ENCODE results near the gene MILR1. TPM values are rescaled to one million over a fixed set of nuclear protein-coding genes. Genes with fewer than 3 reads are reported as not detected.
A peak's percentile ranks its signal among the peaks of the same experiment; 100 is the strongest.

MILR1 gene
- total RNA-seq, 1 experiment from 2014 or later, result 13.3 TPM

DNA sequence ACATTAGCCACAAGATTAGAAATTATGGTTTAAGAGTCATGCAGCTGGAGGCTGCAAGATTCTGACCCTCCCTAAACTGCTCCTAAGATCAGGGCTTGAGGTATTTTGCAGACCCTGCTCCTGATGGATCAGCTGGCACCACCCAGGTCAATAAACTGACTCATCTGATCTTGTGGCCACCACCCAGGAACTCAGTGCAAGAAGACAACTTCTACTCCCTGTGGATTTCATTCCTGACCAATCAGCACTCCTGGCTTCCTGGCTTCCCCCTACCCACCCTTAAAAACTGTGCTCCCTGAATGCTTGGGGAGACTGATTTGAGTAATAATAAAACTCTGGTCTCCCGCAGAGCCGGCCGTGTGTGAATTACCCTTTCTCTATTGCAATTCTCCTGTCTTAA lies 25.0 kb upstream of the MILR1 start:
- 0 out of 2 replicates have a peak overlapping the region, but pooled peaks have one; percentile 17 for H3K4me2 ChIP-seq (ENCODE audit: low read length)
- no peak for TF ChIP-seq EZH2phosphoT487 (IDR thresholded peaks at IDR 0.05; ENCODE audit: borderline replicate concordance, low read length)
- TF ChIP-seq EZH2 (IDR thresholded peaks at IDR 0.05; ENCODE audit: low read length, unreplicated experiment), result no peak
- TF ChIP-seq, protein P1, sequence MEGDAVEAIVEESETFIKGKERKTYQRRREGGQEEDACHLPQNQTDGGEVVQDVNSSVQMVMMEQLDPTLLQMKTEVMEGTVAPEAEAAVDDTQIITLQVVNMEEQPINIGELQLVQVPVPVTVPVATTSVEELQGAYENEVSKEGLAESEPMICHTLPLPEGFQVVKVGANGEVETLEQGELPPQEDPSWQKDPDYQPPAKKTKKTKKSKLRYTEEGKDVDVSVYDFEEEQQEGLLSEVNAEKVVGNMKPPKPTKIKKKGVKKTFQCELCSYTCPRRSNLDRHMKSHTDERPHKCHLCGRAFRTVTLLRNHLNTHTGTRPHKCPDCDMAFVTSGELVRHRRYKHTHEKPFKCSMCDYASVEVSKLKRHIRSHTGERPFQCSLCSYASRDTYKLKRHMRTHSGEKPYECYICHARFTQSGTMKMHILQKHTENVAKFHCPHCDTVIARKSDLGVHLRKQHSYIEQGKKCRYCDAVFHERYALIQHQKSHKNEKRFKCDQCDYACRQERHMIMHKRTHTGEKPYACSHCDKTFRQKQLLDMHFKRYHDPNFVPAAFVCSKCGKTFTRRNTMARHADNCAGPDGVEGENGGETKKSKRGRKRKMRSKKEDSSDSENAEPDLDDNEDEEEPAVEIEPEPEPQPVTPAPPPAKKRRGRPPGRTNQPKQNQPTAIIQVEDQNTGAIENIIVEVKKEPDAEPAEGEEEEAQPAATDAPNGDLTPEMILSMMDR (conservative IDR thresholded peaks at IDR 0.05; ENCODE audit: low read depth, low read length), result no peak
- POLR2A ChIA-PET (ENCODE audit: unreplicated experiment), result no interaction called here

DNA sequence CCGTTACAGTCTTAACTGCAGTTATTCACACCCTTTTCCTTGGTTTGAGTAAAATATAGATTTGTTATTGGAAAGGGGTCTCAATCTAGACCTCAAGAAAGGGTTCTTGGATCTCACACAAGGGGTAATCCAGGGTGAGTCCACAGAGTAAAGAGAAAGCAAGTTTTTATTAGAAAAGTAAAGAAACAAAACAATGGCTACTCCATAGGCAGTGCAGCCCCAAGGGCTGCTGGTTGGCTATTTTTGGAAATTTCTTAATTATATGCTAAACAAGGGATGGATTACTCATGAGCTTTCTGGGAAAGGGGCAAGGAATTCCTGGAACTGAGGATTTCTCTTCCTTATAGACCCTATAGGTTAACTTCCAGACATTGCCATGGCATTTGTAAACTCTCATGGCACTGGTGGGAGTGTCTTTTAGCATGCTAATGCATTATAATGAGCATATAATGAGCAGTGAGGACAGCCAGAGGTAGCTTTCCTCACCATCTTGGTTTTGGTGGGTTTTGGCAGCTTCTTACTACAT lies 24.5 kb upstream of the MILR1 start:
- H3K36me3 ChIP-seq (ENCODE audit: low read depth, low read length), result peaks cover 4% of the 10 kb centered on the region; the same call in 1 of the 2 replicates
- DNase-seq (no peak), ATAC-seq (no peak)
- H3K9ac ChIP-seq (ENCODE audit: low read length), result no peak overlapping the region
- intact Hi-C loops (cut with micrococcal nuclease), result loop anchor here (10.0 kb wide), 3 partner anchors 180 to 310 kb away; no protein-coding TSS in a partner anchor
- peaks cover 10% of the 10 kb centered on the region for H3K4me1 ChIP-seq (ENCODE audit: insufficient read depth, low read length)
- H3K27ac ChIP-seq (ENCODE audit: low read length), result no peak overlapping the region
- CTCF ChIA-PET, result interaction anchor here (1.0 kb wide), 1 partner anchor 72 kb away, joined by 3 read pairs; the partner anchor contains the start of gene POLG2
- H2AFZ ChIP-seq (ENCODE audit: low read length), result no peak overlapping the region
- H3K79me2 ChIP-seq (ENCODE audit: low read length), result no peaks in the 10 kb centered on the region
- no peaks in the 10 kb centered on the region for H3K9me3 ChIP-seq (ENCODE audit: low read length)
- no peaks in the 10 kb centered on the region for H4K20me1 ChIP-seq (ENCODE audit: low read length)
- H3F3A ChIP-seq (ENCODE audit: low read length, unreplicated experiment), result no peaks in the 10 kb centered on the region
- no TSS peak for BruUV-seq (replicated peaks)
- H3K4me2 ChIP-seq (ENCODE audit: low read length), result 0 out of 2 replicates have a peak overlapping the region, but pooled peaks have one; percentile 17
- POLR2A ChIA-PET (ENCODE audit: unreplicated experiment), result no interaction called here
- H3K27me3 ChIP-seq (ENCODE audit: low read length), result no peaks in the 10 kb centered on the region
- TF ChIP-seq EZH2 (IDR thresholded peaks at IDR 0.05; ENCODE audit: low read length, unreplicated experiment), result no peak
- TF ChIP-seq, protein P1 (conservative IDR thresholded peaks at IDR 0.05; ENCODE audit: low read depth, low read length), result no peak
- no peak for TF ChIP-seq EZH2phosphoT487 (IDR thresholded peaks at IDR 0.05; ENCODE audit: borderline replicate concordance, low read length)
- H3K4me3 ChIP-seq (ENCODE audit: low read length), result no peak overlapping the region
- no peaks in the 10 kb centered on the region for H3K9me2 ChIP-seq (replicated peaks; ENCODE audit: low read length)

More for the DNA sequence above, 25.0 kb upstream of the MILR1 start:
- H3K9ac ChIP-seq (ENCODE audit: low read length), result no peak overlapping the region
- no peaks in the 10 kb centered on the region for H3K9me2 ChIP-seq (replicated peaks; ENCODE audit: low read length)
- no peak overlapping the region for H3K27ac ChIP-seq (ENCODE audit: low read length)
- no peaks in the 10 kb centered on the region for H3K27me3 ChIP-seq (ENCODE audit: low read length)
- CTCF ChIA-PET, result no interaction called here
- no peaks in the 10 kb centered on the region for H3F3A ChIP-seq (ENCODE audit: low read length, unreplicated experiment)
- ATAC-seq (peak; percentile 51), DNase-seq (peak; percentile 62)
- H2AFZ ChIP-seq (ENCODE audit: low read length), result no peak overlapping the region
- peaks cover 10% of the 10 kb centered on the region for H3K4me1 ChIP-seq (ENCODE audit: insufficient read depth, low read length)
- H4K20me1 ChIP-seq (ENCODE audit: low read length), result no peaks in the 10 kb centered on the region
- intact Hi-C loops (cut with micrococcal nuclease), result loop anchor here (10.0 kb wide), 3 partner anchors 181 to 311 kb away; no protein-coding TSS in a partner anchor
- no peaks in the 10 kb centered on the region for H3K79me2 ChIP-seq (ENCODE audit: low read length)
- BruUV-seq (replicated peaks), result no TSS peak
- no peaks in the 10 kb centered on the region for H3K9me3 ChIP-seq (ENCODE audit: low read length)
- peaks cover 4% of the 10 kb centered on the region; the same call in 1 of the 2 replicates for H3K36me3 ChIP-seq (ENCODE audit: low read depth, low read length)
- no peak overlapping the region for H3K4me3 ChIP-seq (ENCODE audit: low read length)

DNA sequence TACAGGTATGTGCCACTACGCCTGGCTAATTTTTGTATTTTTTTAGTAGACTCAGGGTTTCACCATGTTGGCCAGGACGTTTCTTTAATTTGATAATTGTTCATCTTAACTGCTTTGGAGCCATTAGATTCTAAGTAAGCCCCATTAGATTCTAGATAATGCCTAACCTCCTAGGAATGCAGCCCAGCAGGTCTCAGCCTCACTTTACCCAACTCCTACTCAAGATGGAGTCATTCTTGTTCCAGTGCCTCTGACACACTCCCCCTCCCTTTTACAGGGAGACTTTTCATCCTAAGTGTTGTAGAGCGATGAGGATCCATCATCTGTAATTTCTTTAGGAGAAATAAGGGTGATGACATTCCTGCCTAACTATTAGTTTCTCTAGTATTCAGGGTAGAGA lies 23.7 kb upstream of the MILR1 start:
- peaks cover 4% of the 10 kb centered on the region; the same call in 1 of the 2 replicates for H3K36me3 ChIP-seq (ENCODE audit: low read depth, low read length)
- no peak overlapping the region for H3K4me2 ChIP-seq (ENCODE audit: low read length)
- DNase-seq (no peak), ATAC-seq (no peak)
- H4K20me1 ChIP-seq (ENCODE audit: low read length), result no peaks in the 10 kb centered on the region
- H3K9me3 ChIP-seq (ENCODE audit: low read length), result no peaks in the 10 kb centered on the region
- H3K9ac ChIP-seq (ENCODE audit: low read length), result no peak overlapping the region
- ChIA-PET CTCF (interaction anchor here (0.5 to 1.0 kb wide), 2 partner anchors 71 to 96 kb away, joined by 3 read pairs; partner anchors contain the start of gene POLG2), POLR2A (ENCODE audit: unreplicated experiment) (no interaction called here)
- H2AFZ ChIP-seq (ENCODE audit: low read length), result no peak overlapping the region
- intact Hi-C loops (cut with micrococcal nuclease), result loop anchor here (10.0 kb wide), 3 partner anchors 180 to 310 kb away; no protein-coding TSS in a partner anchor
- no peaks in the 10 kb centered on the region for H3K79me2 ChIP-seq (ENCODE audit: low read length)
- no peaks in the 10 kb centered on the region for H3K9me2 ChIP-seq (replicated peaks; ENCODE audit: low read length)
- H3F3A ChIP-seq (ENCODE audit: low read length, unreplicated experiment), result no peaks in the 10 kb centered on the region
- H3K4me1 ChIP-seq (ENCODE audit: insufficient read depth, low read length), result peaks cover 10% of the 10 kb centered on the region
- no peaks in the 10 kb centered on the region for H3K27me3 ChIP-seq (ENCODE audit: low read length)
- BruUV-seq (replicated peaks), result no TSS peak
- no peak for TF ChIP-seq EZH2phosphoT487 (IDR thresholded peaks at IDR 0.05; ENCODE audit: borderline replicate concordance, low read length)
- TF ChIP-seq, protein P1 (conservative IDR thresholded peaks at IDR 0.05; ENCODE audit: low read depth, low read length), result no peak
- no peak for TF ChIP-seq EZH2 (IDR thresholded peaks at IDR 0.05; ENCODE audit: low read length, unreplicated experiment)
- no peak overlapping the region for H3K27ac ChIP-seq (ENCODE audit: low read length)
- no peak overlapping the region for H3K4me3 ChIP-seq (ENCODE audit: low read length)
